Astrocyte (in vitro differentiated cells and primary cell): Measurements from ENCODE around the gene FRMD4B. TPM values are rescaled to one million over a fixed set of nuclear protein-coding genes. Genes with fewer than 3 reads are reported as not detected.

Experiments used
- DNase-seq: peaks from one replicate; pipeline ENCODE4 v3.0.0-alpha.2; 2010; ENCODE audit warnings: low read depth
- FAIRE-seq: peaks from 2 replicates; lab custom pipeline; 2011; peaks lifted over from hg19 to GRCh38; lab: Jason Lieb, UNC
- H2AFZ ChIP-seq: 2 replicates; pipeline ENCODE4 v1.6.0; 2012; ENCODE audit warnings: low read depth, low read length, inconsistent platforms
- H3K27ac ChIP-seq: 2 replicates; pipeline ENCODE4 v1.5.1; 2011; ENCODE audit warnings: low read depth, low read length, inconsistent platforms
- H3K27me3 ChIP-seq: 2 replicates; pipeline ENCODE4 v1.6.0; 2011; ENCODE audit warnings: low read length, inconsistent platforms; ENCODE audit not compliant: insufficient read depth
- H3K36me3 ChIP-seq: 2 replicates; pipeline ENCODE4 v1.5.1; 2011; ENCODE audit warnings: low read length, inconsistent platforms; ENCODE audit not compliant: insufficient read depth
- H3K4me1 ChIP-seq: 2 replicates; pipeline ENCODE4 v1.5.1; 2011; ENCODE audit warnings: low read length, inconsistent platforms; ENCODE audit not compliant: insufficient read depth
- H3K4me2 ChIP-seq: 2 replicates; pipeline ENCODE4 v1.6.0; 2012; ENCODE audit warnings: low read length, inconsistent platforms
- H3K4me3 ChIP-seq: 2 replicates; pipeline ENCODE4 v1.5.1; 2011; ENCODE audit warnings: low read depth, mild to moderate bottlenecking, low read length, inconsistent platforms; ENCODE audit not compliant: insufficient read depth
- H3K79me2 ChIP-seq: 2 replicates; pipeline ENCODE4 v1.6.0; 2012; ENCODE audit warnings: mild to moderate bottlenecking, low read length, inconsistent platforms; ENCODE audit not compliant: insufficient read depth
- H3K9ac ChIP-seq: 2 replicates; pipeline ENCODE4 v1.6.0; 2012; ENCODE audit warnings: mild to moderate bottlenecking, low read length, inconsistent platforms
- H3K9me3 ChIP-seq: 2 replicates; pipeline ENCODE4 v1.5.1; 2012; ENCODE audit warnings: low read depth, mild to moderate bottlenecking, low read length, inconsistent platforms; ENCODE audit not compliant: insufficient read depth
- H4K20me1 ChIP-seq: 2 replicates; pipeline ENCODE4 v1.6.0; 2012; ENCODE audit warnings: low read length, inconsistent platforms; ENCODE audit not compliant: insufficient read depth
- H3K27ac Mint-ChIP-seq: one replicate; pipeline ENCODE4 v1.8.0; 2021; ENCODE audit warnings: mild to moderate bottlenecking, mixed read lengths; ENCODE audit not compliant: unreplicated experiment
- H3K27me3 Mint-ChIP-seq: one replicate; pipeline ENCODE4 v1.8.0; 2021; ENCODE audit warnings: low read depth, mixed read lengths; ENCODE audit not compliant: unreplicated experiment
- H3K36me3 Mint-ChIP-seq: one replicate; pipeline ENCODE4 v1.8.0; 2021; ENCODE audit warnings: low read depth, mixed read lengths; ENCODE audit not compliant: unreplicated experiment
- H3K4me1 Mint-ChIP-seq: one replicate; pipeline ENCODE4 v1.8.0; 2021; ENCODE audit warnings: low read depth, mixed read lengths; ENCODE audit not compliant: unreplicated experiment
- H3K4me3 Mint-ChIP-seq: one replicate; pipeline ENCODE4 v1.8.0; 2021; ENCODE audit warnings: mild to moderate bottlenecking, moderate library complexity, mixed read lengths; ENCODE audit not compliant: unreplicated experiment
- H3K9me3 Mint-ChIP-seq: one replicate; pipeline ENCODE4 v1.8.0; 2021; ENCODE audit warnings: mild to moderate bottlenecking, mixed read lengths; ENCODE audit not compliant: unreplicated experiment
- CTCF ChIP-seq: IDR thresholded peaks from 2 replicates; pipeline ENCODE4 v1.5.1; 2011; ENCODE audit warnings: low read depth, mild to moderate bottlenecking, inconsistent platforms, low read length, moderate library complexity; ENCODE audit not compliant: insufficient read depth
- EZH2 ChIP-seq: IDR thresholded peaks from 2 replicates; pipeline ENCODE4 v1.6.1; 2012; ENCODE audit warnings: mild to moderate bottlenecking, low read length, inconsistent platforms; ENCODE audit not compliant: insufficient read depth
- total RNA-seq: library from RNA; stranded (reverse); gene quantifications from 2 replicates; pipeline ENCODE4 v1.2.1, GENCODE V29; 2021

The FRMD4B gene
- total RNA-seq, 1 donor from 2014 or later: 9.2 TPM

DNA sequence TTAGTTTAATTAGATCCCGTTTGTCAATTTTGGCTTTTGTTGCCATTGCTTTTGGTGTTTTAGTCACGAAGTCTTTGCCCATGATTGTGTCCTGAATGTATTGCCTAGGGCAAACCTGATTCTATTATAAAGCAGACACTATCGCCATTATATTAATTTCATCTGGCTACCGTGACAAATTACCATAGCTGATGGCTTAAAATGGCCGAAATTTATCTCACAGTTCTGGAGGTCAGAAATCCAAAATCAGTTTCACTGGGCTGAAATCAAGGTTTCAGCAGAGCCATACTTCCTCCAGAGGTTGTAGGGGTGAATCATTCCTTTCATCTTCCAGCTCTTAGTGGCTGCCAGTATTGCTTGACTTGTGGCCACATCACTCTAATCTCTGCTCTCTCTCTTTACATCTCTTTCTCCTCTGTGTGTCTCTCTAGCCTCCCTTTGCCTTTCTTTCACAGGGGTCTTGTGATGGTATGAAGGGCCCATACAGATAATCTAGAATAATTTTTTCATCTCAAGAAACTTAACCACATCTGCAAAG is 31.7 kb upstream of the FRMD4B start:
- no peaks in the 10 kb centered on the region for H3K27me3 ChIP-seq
- H3K4me3 ChIP-seq: no peak overlapping the region
- DNase-seq (no peak), FAIRE-seq (no peak)
- TF ChIP-seq EZH2 (no peak), CTCF (no peak)
- H3K9me3 ChIP-seq: no peaks in the 10 kb centered on the region
- no peak overlapping the region for H3K4me2 ChIP-seq
- Mint-ChIP-seq H3K9me3 (no peaks in the 10 kb centered on the region), H3K4me1 (peaks cover 2% of the 10 kb centered on the region), H3K4me3 (no peak overlapping the region), H3K27ac (no peak overlapping the region), H3K27me3 (no peaks in the 10 kb centered on the region), H3K36me3 (no peaks in the 10 kb centered on the region)
- no peak overlapping the region for H2AFZ ChIP-seq
- no peaks in the 10 kb centered on the region for H4K20me1 ChIP-seq
- H3K79me2 ChIP-seq: no peaks in the 10 kb centered on the region
- no peaks in the 10 kb centered on the region for H3K4me1 ChIP-seq
- no peaks in the 10 kb centered on the region for H3K36me3 ChIP-seq
- no peak overlapping the region for H3K9ac ChIP-seq
- no peak overlapping the region for H3K27ac ChIP-seq

- Histone ChIP-seq H4K20me1 (no peaks in the 10 kb centered on the region), H3K27me3 (no peaks in the 10 kb centered on the region), H3K27ac (no peak overlapping the region), H3K9ac (no peak overlapping the region), H3K4me3 (no peak overlapping the region), H3K4me2 (no peak overlapping the region), H3K4me1 (peaks cover 11% of the 10 kb centered on the region), H3K36me3 (no peaks in the 10 kb centered on the region), H3K79me2 (no peaks in the 10 kb centered on the region), H3K9me3 (no peaks in the 10 kb centered on the region), H2AFZ (no peak overlapping the region)
- TF ChIP-seq CTCF: no peak
- TF ChIP-seq EZH2: no peak
- Mint-ChIP-seq H3K4me1 (peaks cover 9% of the 10 kb centered on the region), H3K4me3 (no peak overlapping the region), H3K27me3 (no peaks in the 10 kb centered on the region), H3K9me3 (no peaks in the 10 kb centered on the region), H3K27ac (no peak overlapping the region), H3K36me3 (no peaks in the 10 kb centered on the region)
- FAIRE-seq: no peak
- DNase-seq: no peak
Observed at GRCh38 chr3:69413551-69414207, 27.8 kb upstream of the FRMD4B start.

DNA sequence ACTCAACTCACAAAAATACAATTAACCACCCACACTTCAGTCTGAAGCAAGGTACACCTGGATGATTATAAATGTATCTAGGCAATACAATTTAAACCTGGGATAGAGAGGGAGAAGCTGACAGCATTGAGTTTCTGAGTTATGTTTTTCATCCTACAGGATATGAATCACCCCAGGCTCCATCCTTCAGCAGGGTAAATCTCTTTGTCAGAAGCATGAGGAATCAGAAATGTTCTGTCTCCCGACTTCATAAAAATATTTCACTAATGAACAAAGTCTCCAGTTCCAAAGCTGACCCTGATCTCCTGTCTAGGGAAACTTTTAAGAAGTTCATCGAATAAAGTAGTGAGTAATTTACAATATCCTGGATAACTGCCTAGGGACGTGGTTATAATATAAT is 25.5 kb upstream of the FRMD4B start:
- Mint-ChIP-seq H3K9me3 (no peaks in the 10 kb centered on the region), H3K27ac (no peak overlapping the region), H3K4me1 (peaks cover 9% of the 10 kb centered on the region), H3K4me3 (no peak overlapping the region), H3K27me3 (peaks cover 2% of the 10 kb centered on the region), H3K36me3 (peaks cover 4% of the 10 kb centered on the region)
- no peaks in the 10 kb centered on the region for H3K79me2 ChIP-seq
- no peak overlapping the region for H3K4me3 ChIP-seq
- no peaks in the 10 kb centered on the region for H4K20me1 ChIP-seq
- no peaks in the 10 kb centered on the region for H3K9me3 ChIP-seq
- peak overlapping the region; percentile 23 for H3K27ac ChIP-seq
- H3K4me1 ChIP-seq: peaks cover 11% of the 10 kb centered on the region
- H3K36me3 ChIP-seq: no peaks in the 10 kb centered on the region
- TF ChIP-seq CTCF (no peak), EZH2 (no peak)
- H2AFZ ChIP-seq: no peak overlapping the region
- no peak overlapping the region for H3K9ac ChIP-seq
- peak overlapping the region; percentile 68 for H3K4me2 ChIP-seq
- no peaks in the 10 kb centered on the region for H3K27me3 ChIP-seq
- peak; percentile 61 for DNase-seq
- FAIRE-seq: peak; percentile 88
